Liver (tissue), 9 donors: Measurements from ENCODE around the gene LSM5. TPM values are rescaled to one million over a fixed set of nuclear protein-coding genes. Genes with fewer than 3 reads are reported as not detected.

ENCODE experiments used
- DNase-seq: peaks from one replicate; pipeline ENCODE4 v3.0.0-alpha.2; 2017; ENCODE audit warnings: low spot score
- H3K27ac ChIP-seq, 2 donors: one replicate each; pipeline ENCODE4 v1.7.0; 2013; ENCODE audit warnings: inconsistent platforms in 2 of 2, low read length in 2 of 2, control low read depth in 1 of 2, low read depth in 1 of 2, mild to moderate bottlenecking in 1 of 2
- H3K27me3 ChIP-seq, 4 donors: one replicate each; pipeline versions ENCODE4 v1.6.1 to v1.7.0; 2013; ENCODE audit warnings: low read length in 3 of 4, inconsistent platforms in 1 of 4, mild to moderate bottlenecking in 1 of 4, moderate library complexity in 1 of 4; ENCODE audit not compliant: control insufficient read depth in 4 of 4, insufficient read depth in 4 of 4
- H3K36me3 ChIP-seq, 4 donors: one replicate each; pipeline versions ENCODE4 v1.6.1 to v1.7.0; 2013; ENCODE audit warnings: low read length in 3 of 4, mild to moderate bottlenecking in 3 of 4, low read depth in 1 of 4, moderate library complexity in 1 of 4; ENCODE audit not compliant: control insufficient read depth in 4 of 4, insufficient read depth in 3 of 4
- H3K4me1 ChIP-seq, 4 donors: one replicate each; pipeline versions ENCODE4 v1.6.1 to v1.7.0; 2013; ENCODE audit warnings: low read length in 3 of 4, mild to moderate bottlenecking in 3 of 4, moderate library complexity in 1 of 4; ENCODE audit not compliant: control insufficient read depth in 4 of 4, insufficient read depth in 4 of 4
- H3K4me3 ChIP-seq, 3 donors: one replicate each; pipeline versions ENCODE4 v1.6.1 to v1.7.0; 2013; ENCODE audit warnings: low read length in 3 of 3, control low read depth in 1 of 3, low read depth in 1 of 3, mild to moderate bottlenecking in 1 of 3
- H3K9ac ChIP-seq, 2 donors: one replicate each; pipeline ENCODE4 v1.7.0; 2013; ENCODE audit warnings: low read length in 2 of 2, mild to moderate bottlenecking in 2 of 2, moderate library complexity in 2 of 2, control low read depth in 1 of 2, low read depth in 1 of 2
- H3K9me3 ChIP-seq, 4 donors: one replicate each; pipeline versions ENCODE4 v1.6.1 to v1.7.0; 2013; ENCODE audit warnings: low read length in 3 of 4; ENCODE audit not compliant: control insufficient read depth in 4 of 4
- CTCF ChIP-seq: fragments of 150-350 bp; IDR thresholded peaks from 2 replicates; pipeline ENCODE4 v1.5.1; 2017; ENCODE audit warnings: improper control_type of control experiment, low read depth, low read length; ENCODE audit not compliant: missing input control
- FOXA1 ChIP-seq: IDR thresholded peaks from 2 replicates; pipeline ENCODE4 v1.6.1; 2016; ENCODE audit warnings: antibody characterized with exemption
- FOXA2 ChIP-seq: IDR thresholded peaks from 2 replicates; pipeline ENCODE4 v1.6.1; 2016; ENCODE audit warnings: antibody characterized with exemption
- HNF4A ChIP-seq, 2 donors: conservative IDR thresholded peaks; 2 replicates each; pipeline ENCODE4 v1.6.1; 2016; ENCODE audit warnings: antibody characterized with exemption in 2 of 2, mild to moderate bottlenecking in 2 of 2
- HNF4G ChIP-seq: IDR thresholded peaks from 2 replicates; pipeline ENCODE4 v1.6.1; 2016; ENCODE audit warnings: antibody characterized with exemption
- JUND ChIP-seq, 2 donors: IDR thresholded peaks; 2 replicates each; pipeline ENCODE4 v1.6.1; 2016; ENCODE audit warnings: antibody characterized with exemption in 2 of 2
- MAX ChIP-seq: IDR thresholded peaks from 2 replicates; pipeline ENCODE4 v1.6.1; 2016; ENCODE audit warnings: antibody characterized with exemption
- RAD21 ChIP-seq, 2 donors: IDR thresholded peaks; 2 replicates each; pipeline ENCODE4 v1.6.1; 2016; ENCODE audit warnings: antibody characterized with exemption in 2 of 2, mild to moderate bottlenecking in 2 of 2
- REST ChIP-seq: IDR thresholded peaks from 2 replicates; pipeline ENCODE4 v1.6.1; 2016; ENCODE audit warnings: antibody characterized with exemption, mild to moderate bottlenecking
- RXRA ChIP-seq, 2 donors: IDR thresholded peaks; 2 replicates each; pipeline ENCODE4 v1.6.1; 2017 to 2018; ENCODE audit warnings: antibody characterized with exemption in 2 of 2, mild to moderate bottlenecking in 1 of 2
- SP1 ChIP-seq: IDR thresholded peaks from 2 replicates; pipeline ENCODE4 v1.6.1; 2018; ENCODE audit warnings: antibody characterized with exemption, mild to moderate bottlenecking
- YY1 ChIP-seq: IDR thresholded peaks from 2 replicates; pipeline ENCODE4 v1.6.1; 2016; ENCODE audit warnings: antibody characterized with exemption, mild to moderate bottlenecking
- ZBTB33 ChIP-seq: IDR thresholded peaks from 2 replicates; pipeline ENCODE4 v1.6.1; 2016; ENCODE audit warnings: antibody characterized with exemption
- WGBS: extraction: QIAGEN DNeasy Blood & Tissue Kit; methylation state at CpG from one replicate; pipeline ENCODE4 v1.1.7; 2013; 5-methylcytosine and 5-hydroxymethylcytosine counted together
- polyA plus RNA-seq, 2 donors: library from polyadenylated mRNA; stranded (reverse) in 1 of 2; unstranded in 1 of 2; fragments of 200-250 nt in 1 of 2; fragments of >200 nt in 1 of 2; fragmentation: Nextera tagmentation in 1 of 2; extraction: Ambion mirVana in 1 of 2; gene quantifications; one replicate each; pipeline versions ENCODE4 v1.2.1 to v1.2.3, GENCODE V29; 2013 to 2015
- total RNA-seq, 2 donors: library from RNA; depleted of rRNA; stranded (reverse); fragments of >200 nt; gene quantifications; one replicate each; pipeline ENCODE4 v1.2.3, GENCODE V29; 2014
- donor health status: healthy.
- donor health status: healthy.
- donor health status: healthy.
- donor health status: healthy.
- donor health status: healthy.

The LSM5 gene
- total and polyA plus RNA-seq, 4 donors = 6.0 to 74.1 (median 25.8) TPM

GRCh38 chr7:32459788-32460187, 30.4 kb downstream of the LSM5 start:
- no peaks in the 10 kb centered on the region for H3K9me3 ChIP-seq
- H3K9ac ChIP-seq = no peak overlapping the region
- no peak for TF ChIP-seq HNF4G
- no peak for TF ChIP-seq YY1
- TF ChIP-seq MAX = no peak
- no peak overlapping the region for H3K4me3 ChIP-seq
- no peak overlapping the region for H3K27ac ChIP-seq
- H3K4me1 ChIP-seq = no peaks in the 10 kb centered on the region
- no peak for DNase-seq
- H3K27me3 ChIP-seq = no peaks in the 10 kb centered on the region
- no peaks in the 10 kb centered on the region for H3K36me3 ChIP-seq
- 86% methylated on average over 2 of the region's 2 CpGs for WGBS

GRCh38 chr7:32458025-32458424, 32.2 kb downstream of the LSM5 start:
- Histone ChIP-seq H3K9me3 (no peaks in the 10 kb centered on the region), H3K4me1 (no peaks in the 10 kb centered on the region), H3K9ac (no peak overlapping the region), H3K4me3 (no peak overlapping the region), H3K27me3 (no peaks in the 10 kb centered on the region), H3K36me3 (no peaks in the 10 kb centered on the region), H3K27ac (no peak overlapping the region)
- 28% methylated on average over 3 of the region's 3 CpGs for WGBS
- TF ChIP-seq JUND (IDR thresholded peaks at IDR 0.05) (no peak), MAX (no peak), SP1 (no peak), HNF4A (conservative IDR thresholded peaks at IDR 0.05) (no peak), FOXA1 (no peak), REST (no peak), RAD21 (IDR thresholded peaks at IDR 0.05) (no peak), FOXA2 (no peak), RXRA (IDR thresholded peaks at IDR 0.05) (no peak), CTCF (no peak), ZBTB33 (no peak)
- peak; percentile 38 for DNase-seq
